ENCODE measurements around the gene WSCD2. TPM values are rescaled to one million over a fixed set of nuclear protein-coding genes. Genes with fewer than 3 reads are reported as not detected.

WSCD2 gene
- total RNA-seq, 2 experiments from 2014 or later: not detected

DNA sequence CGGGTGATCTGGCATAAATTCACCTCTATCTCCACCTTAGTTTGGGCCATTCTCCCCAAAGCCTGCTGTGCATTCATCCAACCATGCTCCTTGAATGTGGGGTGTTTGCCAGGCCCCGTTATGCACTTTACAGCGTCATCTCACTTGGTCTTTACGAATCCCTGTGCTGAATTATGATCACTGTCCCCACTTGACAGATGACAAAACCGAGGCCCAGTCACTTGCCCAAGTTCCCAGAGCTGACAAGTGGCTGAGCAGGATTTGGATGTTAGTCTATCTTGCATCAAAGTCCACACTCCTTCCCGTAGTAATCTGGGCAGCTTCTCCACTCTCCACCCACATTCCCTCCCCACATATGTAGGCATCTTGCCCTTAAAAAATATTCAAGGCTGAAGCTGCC, 44.8 kb downstream of the WSCD2 start:
- no peaks in the 10 kb centered on the region for H3K36me3 ChIP-seq (ENCODE audit: insufficient read depth, low read length)
- ChIA-PET POLR2A (no interaction called here), CTCF (ENCODE audit: unreplicated experiment) (no interaction called here)
- no peaks in the 10 kb centered on the region for H3K79me2 ChIP-seq (ENCODE audit: insufficient read depth, low read depth, low read length)
- H3K4me2 ChIP-seq (ENCODE audit: low read length): no peak overlapping the region
- BruUV-seq (replicated peaks): no TSS peak
- H2AFZ ChIP-seq (ENCODE audit: low read length): no peak overlapping the region
- DNase-seq (ENCODE audit: low spot score): no peak
- TF ChIP-seq, protein P1, sequence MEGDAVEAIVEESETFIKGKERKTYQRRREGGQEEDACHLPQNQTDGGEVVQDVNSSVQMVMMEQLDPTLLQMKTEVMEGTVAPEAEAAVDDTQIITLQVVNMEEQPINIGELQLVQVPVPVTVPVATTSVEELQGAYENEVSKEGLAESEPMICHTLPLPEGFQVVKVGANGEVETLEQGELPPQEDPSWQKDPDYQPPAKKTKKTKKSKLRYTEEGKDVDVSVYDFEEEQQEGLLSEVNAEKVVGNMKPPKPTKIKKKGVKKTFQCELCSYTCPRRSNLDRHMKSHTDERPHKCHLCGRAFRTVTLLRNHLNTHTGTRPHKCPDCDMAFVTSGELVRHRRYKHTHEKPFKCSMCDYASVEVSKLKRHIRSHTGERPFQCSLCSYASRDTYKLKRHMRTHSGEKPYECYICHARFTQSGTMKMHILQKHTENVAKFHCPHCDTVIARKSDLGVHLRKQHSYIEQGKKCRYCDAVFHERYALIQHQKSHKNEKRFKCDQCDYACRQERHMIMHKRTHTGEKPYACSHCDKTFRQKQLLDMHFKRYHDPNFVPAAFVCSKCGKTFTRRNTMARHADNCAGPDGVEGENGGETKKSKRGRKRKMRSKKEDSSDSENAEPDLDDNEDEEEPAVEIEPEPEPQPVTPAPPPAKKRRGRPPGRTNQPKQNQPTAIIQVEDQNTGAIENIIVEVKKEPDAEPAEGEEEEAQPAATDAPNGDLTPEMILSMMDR (conservative IDR thresholded peaks at IDR 0.05; ENCODE audit: low read length): no peak
- no peak for TF ChIP-seq EZH2phosphoT487 (IDR thresholded peaks at IDR 0.05; ENCODE audit: borderline replicate concordance, low read depth, low read length)
- no peak overlapping the region for H3K27ac ChIP-seq (ENCODE audit: low read depth, low read length, poor library complexity, severe bottlenecking)
- no peaks in the 10 kb centered on the region for H4K20me1 ChIP-seq (ENCODE audit: insufficient read depth, low read length)
- no peaks in the 10 kb centered on the region for H3K9me3 ChIP-seq (ENCODE audit: low read length)
- H3K4me1 ChIP-seq (ENCODE audit: insufficient read depth, low read length, poor library complexity, severe bottlenecking): no peaks in the 10 kb centered on the region
- intact Hi-C loops (cut with micrococcal nuclease; ENCODE audit: unreplicated experiment): no loop called here
- no peaks in the 10 kb centered on the region for H3K9me2 ChIP-seq (ENCODE audit: insufficient read depth, low read length)
- H3K4me3 ChIP-seq (ENCODE audit: low read depth, low read length, poor library complexity, severe bottlenecking): no peak overlapping the region

DNA sequence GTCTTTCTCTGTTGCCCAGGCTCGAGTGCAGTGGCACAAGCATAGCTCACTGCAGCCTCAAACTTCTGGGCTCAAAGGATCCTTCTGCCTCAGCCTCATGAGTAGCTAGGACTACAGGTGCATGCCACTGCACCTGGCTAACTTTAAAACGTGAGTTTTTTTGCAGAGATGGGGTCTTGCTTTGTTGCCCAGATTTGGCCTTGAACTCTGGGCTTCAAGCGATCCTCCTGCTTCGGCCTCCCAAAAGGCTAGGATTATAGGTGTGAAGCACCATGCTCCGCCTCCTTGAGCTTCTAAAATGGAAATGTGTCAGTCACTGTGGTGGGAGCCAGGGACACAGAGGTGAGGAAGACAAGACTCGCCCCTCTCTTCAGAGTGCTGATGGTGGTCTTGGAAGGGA, 45.6 kb downstream of the WSCD2 start:
- Histone ChIP-seq H3K4me2 (ENCODE audit: low read length) (no peak overlapping the region), H4K20me1 (ENCODE audit: insufficient read depth, low read length) (no peaks in the 10 kb centered on the region), H3K9me2 (ENCODE audit: insufficient read depth, low read length) (no peaks in the 10 kb centered on the region), H3K4me3 (ENCODE audit: low read depth, low read length, poor library complexity, severe bottlenecking) (no peak overlapping the region), H3K4me1 (ENCODE audit: insufficient read depth, low read length, poor library complexity, severe bottlenecking) (no peaks in the 10 kb centered on the region), H3K36me3 (ENCODE audit: insufficient read depth, low read length) (no peaks in the 10 kb centered on the region), H2AFZ (ENCODE audit: low read length) (no peak overlapping the region), H3K79me2 (ENCODE audit: insufficient read depth, low read depth, low read length) (no peaks in the 10 kb centered on the region), H3K9me3 (ENCODE audit: low read length) (no peaks in the 10 kb centered on the region), H3K27ac (ENCODE audit: low read depth, low read length, poor library complexity, severe bottlenecking) (no peak overlapping the region)
- DNase-seq (ENCODE audit: low spot score): no peak
- POLR2A ChIA-PET: no interaction called here
- CTCF ChIA-PET (ENCODE audit: unreplicated experiment): no interaction called here
- BruUV-seq (replicated peaks): no TSS peak
- no peak for TF ChIP-seq EZH2phosphoT487 (IDR thresholded peaks at IDR 0.05; ENCODE audit: borderline replicate concordance, low read depth, low read length)
- TF ChIP-seq, protein P1 (conservative IDR thresholded peaks at IDR 0.05; ENCODE audit: low read length): no peak
- intact Hi-C loops (cut with micrococcal nuclease; ENCODE audit: unreplicated experiment): no loop called here

DNA sequence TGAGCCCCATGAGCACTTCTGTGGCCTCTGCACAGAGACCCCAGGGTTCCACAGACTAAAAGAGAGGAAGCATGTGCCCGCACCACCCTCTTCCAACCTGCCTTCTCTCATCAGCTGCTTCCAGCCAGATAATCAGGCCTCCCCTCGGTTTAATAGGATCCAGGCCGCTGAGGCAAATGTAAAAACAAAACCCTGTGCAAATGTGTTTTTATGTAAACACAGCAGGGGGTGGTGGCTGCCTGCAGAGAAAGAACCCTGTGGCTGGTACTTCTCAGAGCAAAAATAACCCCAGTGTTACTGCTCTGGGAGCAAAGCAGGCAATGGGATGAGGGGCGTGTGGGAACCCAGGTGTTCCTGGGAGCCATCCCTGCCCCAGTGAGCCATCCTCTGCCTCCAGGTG, 46.2 kb downstream of the WSCD2 start:
- ChIA-PET POLR2A (no interaction called here), CTCF (ENCODE audit: unreplicated experiment) (no interaction called here)
- Histone ChIP-seq H4K20me1 (ENCODE audit: insufficient read depth, low read length) (no peaks in the 10 kb centered on the region), H3K27ac (ENCODE audit: low read depth, low read length, poor library complexity, severe bottlenecking) (no peak overlapping the region), H3K9me2 (ENCODE audit: insufficient read depth, low read length) (no peaks in the 10 kb centered on the region), H3K4me3 (ENCODE audit: low read depth, low read length, poor library complexity, severe bottlenecking) (no peak overlapping the region), H3K4me1 (ENCODE audit: insufficient read depth, low read length, poor library complexity, severe bottlenecking) (no peaks in the 10 kb centered on the region), H3K9me3 (ENCODE audit: low read length) (no peaks in the 10 kb centered on the region), H2AFZ (ENCODE audit: low read length) (no peak overlapping the region), H3K4me2 (ENCODE audit: low read length) (no peak overlapping the region), H3K79me2 (ENCODE audit: insufficient read depth, low read depth, low read length) (no peaks in the 10 kb centered on the region), H3K36me3 (ENCODE audit: insufficient read depth, low read length) (no peaks in the 10 kb centered on the region)
- no peak for DNase-seq (ENCODE audit: low spot score)
- no TSS peak for BruUV-seq (replicated peaks)
- TF ChIP-seq, protein P1 (conservative IDR thresholded peaks at IDR 0.05; ENCODE audit: low read length): no peak
- TF ChIP-seq EZH2phosphoT487 (IDR thresholded peaks at IDR 0.05; ENCODE audit: borderline replicate concordance, low read depth, low read length): no peak
- intact Hi-C loops (cut with micrococcal nuclease; ENCODE audit: unreplicated experiment): no loop called here
